HG02840 (cell line): Measurements from ENCODE around the gene MYO7B.

ENCODE experiments used
- ATAC-seq: cut with Tn5 transposase; IDR thresholded peaks from one replicate; pipeline ENCODE4 v1.9.1; 2021; ENCODE audit warnings: mild to moderate bottlenecking, moderate library complexity, moderate number of reproducible peaks; ENCODE audit not compliant: unreplicated experiment, low FRiP score

The MYO7B gene

DNA sequence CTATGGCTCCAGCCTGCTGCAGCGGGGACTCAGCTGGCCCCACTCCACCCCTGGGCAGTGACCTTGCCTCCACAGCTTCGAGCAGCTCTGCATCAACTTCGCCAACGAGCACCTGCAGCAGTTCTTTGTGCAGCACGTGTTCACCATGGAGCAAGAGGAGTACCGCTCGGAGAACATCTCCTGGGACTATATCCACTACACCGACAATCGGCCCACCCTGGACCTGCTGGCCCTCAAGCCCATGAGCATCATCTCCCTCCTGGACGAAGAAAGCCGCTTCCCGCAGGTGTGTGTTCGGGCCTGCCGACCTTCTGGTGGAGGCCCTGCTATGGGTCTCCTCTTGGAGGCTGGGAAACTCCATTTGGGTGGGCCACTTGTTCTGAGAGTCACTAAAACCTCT, 48.6 kb downstream of the MYO7B start:
- ATAC-seq, result no peak

DNA sequence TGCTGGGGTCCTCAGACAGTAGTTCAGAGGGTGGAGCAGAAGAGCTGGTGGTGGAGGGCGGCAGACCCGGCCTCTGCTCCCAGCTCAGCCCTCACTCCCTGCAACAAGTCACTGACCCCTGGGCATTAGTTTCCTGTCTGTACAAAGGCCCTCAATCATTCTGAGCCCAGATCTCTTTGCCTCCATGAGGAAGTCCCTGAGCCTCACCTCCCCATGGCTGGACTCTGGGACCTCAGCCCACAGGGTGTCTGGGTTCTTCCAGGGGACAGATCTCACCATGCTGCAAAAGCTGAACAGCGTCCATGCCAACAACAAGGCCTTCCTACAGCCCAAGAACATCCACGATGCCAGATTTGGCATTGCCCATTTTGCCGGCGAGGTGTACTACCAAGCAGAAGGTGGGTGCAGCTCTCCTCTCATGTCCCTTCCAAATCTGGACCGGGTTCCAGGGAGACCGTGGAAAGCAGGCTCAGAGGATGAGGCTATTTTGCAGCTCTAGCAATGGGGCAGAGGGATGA, 49.1 kb downstream of the MYO7B start:
- ATAC-seq, result no peak

DNA sequence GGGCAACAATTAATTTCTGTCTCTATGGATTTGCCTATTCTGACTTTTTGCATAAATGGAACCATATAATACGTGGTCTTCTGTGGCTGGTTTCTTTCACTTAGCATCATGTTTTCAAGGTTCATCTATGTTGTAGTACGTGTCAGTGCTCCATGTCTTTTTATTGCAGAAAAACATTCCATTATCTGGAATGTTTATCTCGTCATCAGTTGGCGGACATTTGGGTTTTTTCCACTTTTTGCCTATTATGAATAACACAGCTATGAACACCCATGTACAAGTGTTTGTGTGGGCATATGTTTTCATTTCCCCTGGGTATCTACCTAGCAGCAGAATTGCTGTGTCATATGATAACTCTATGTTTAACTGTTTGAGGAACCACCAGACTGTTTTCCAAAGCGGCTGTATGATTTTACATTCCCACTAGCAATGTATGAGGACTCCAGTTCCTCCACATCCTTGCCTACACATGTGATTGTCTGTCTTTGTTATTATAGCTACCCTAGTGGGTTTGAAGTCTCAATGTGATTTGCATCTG, 49.9 kb downstream of the MYO7B start:
- no peak for ATAC-seq

DNA sequence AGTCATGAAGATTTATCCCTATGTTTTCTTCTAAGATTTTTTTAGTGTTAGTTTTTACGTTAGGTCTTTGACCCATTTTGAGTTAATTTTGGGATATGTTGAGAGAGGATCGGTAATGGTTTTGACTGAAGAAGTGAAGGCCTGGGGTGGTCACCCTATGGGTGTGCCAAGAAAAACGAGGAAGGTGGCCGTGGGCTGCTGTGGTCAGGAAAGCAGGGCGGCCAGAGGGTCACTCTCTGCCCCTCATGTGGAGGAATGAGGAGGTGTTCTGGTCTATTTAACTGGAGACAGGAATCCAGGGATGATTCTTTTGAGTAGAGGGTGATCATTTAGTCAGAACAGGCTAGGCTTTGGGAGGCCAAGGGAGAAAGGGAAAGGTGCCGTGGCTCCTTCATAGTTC, 50.7 kb downstream of the MYO7B start:
- no peak for ATAC-seq

DNA sequence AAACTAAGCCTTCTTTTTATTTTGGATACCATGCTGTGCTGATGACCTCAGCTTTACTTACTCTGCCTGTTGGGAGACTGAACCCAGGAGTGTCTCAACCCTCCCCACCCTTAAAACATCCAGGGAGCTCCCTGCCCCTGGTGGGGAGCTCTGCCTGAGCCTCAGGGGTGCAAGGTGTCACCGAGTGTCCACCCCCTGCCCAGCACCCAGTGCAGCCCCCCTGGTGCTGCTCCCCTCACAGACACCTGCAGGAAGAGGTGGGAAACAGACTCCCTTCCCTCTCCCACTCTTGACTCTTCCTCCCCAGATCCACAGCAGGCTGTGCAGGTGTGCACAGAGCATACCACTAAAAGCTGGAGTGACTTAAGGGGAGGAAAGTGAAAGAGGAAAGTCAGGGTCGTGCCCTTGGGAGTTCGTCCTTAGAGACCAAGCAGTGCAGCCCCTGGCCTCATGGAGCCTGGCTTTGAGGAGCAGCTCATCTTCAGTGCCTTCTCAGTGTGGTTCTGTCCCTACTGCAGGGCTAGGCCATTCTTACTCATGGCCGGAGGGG, 51.3 kb downstream of the MYO7B start:
- no peak for ATAC-seq

DNA sequence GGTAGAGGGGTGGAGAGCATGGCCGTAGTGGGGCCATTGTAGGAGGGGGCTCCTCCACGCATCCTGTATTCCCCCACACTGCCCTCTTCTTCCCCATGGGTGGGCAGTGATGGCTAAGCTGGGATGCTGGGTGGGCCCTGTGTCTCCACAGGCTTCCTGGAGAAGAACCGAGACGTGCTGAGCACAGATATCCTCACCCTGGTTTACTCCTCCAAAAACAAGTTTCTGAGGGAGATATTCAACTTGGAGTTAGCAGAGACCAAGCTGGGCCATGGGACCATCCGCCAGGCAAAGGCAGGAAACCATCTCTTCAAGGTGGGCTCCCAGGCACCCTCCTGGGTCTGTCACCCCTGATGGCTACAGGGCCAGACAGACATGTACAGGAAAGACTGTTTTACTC, 52.8 kb downstream of the MYO7B start:
- ATAC-seq, result no peak

DNA sequence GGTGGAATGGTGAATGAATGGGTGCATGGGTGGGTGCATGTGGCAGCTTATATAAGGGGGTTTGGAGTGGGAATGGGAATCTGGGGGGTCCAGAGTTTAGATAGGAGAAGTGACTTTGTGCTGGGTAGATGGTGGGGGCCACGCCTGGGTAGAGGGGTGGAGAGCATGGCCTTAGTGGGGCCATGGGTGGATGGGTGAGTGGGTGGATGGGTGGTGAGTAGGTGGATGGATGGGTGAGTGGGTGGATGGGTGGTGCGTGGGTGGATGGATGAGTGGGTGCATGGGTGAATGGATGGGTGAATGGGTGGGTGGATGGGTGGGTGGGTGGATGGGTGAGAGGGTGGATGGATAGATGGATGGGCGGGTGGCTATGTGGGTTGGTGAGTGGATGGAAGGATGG, 53.9 kb downstream of the MYO7B start:
- no peak for ATAC-seq

DNA sequence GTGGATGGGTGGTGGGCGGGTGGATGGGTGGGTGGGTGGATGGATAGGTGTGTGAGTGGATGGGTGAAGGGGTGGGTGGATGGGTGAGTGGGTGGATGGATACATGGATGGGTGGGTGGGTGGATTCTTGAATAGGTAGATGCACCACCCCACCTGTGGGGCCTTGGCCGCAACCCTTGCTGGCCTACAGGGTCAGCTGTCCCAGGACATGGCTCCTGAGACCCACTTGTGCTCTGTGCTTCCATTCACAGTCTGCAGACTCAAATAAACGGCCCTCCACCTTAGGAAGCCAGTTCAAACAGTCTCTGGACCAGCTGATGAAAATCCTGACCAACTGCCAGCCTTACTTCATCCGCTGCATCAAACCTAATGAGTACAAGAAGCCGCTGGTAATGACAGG, 54.4 kb downstream of the MYO7B start:
- ATAC-seq, result no peak

DNA sequence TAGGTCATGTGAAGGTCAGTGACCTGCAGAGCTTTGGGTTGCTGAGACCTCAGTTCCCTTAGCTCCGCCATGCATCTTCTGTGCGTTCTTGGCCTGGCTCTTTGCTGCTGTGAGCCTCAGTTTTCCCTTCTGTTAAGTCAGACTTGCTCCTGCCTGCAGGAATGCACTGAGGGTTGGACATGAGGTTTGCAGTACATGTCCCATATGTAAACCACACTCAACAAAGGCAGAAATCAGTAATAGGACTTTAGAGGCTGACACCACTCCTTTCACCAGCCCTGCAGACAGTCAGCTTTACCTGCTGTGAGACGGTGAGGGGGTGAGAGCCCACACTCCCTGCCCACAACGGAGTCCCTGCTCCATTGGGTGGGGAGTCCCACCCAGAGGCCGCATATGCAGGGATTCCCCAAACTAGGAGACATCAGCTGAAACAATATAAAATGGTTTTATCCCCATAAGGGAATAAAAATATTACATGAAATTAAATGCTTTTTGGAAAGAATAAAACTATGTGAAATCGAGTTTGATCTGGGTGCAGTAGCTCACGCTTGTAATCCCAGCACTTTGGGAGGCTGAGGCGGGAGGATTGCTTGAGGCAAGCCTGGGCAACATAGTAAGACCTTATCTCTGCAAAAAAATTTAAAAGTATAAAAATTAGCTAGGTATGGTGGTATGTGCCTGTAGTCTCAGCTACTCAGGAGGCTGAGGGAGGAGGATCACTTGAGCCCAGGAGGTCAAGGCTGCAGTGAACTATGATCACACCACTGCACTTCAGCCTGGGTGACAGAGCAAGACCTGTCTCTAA, 55.1 kb downstream of the MYO7B start:
- no peak for ATAC-seq

DNA sequence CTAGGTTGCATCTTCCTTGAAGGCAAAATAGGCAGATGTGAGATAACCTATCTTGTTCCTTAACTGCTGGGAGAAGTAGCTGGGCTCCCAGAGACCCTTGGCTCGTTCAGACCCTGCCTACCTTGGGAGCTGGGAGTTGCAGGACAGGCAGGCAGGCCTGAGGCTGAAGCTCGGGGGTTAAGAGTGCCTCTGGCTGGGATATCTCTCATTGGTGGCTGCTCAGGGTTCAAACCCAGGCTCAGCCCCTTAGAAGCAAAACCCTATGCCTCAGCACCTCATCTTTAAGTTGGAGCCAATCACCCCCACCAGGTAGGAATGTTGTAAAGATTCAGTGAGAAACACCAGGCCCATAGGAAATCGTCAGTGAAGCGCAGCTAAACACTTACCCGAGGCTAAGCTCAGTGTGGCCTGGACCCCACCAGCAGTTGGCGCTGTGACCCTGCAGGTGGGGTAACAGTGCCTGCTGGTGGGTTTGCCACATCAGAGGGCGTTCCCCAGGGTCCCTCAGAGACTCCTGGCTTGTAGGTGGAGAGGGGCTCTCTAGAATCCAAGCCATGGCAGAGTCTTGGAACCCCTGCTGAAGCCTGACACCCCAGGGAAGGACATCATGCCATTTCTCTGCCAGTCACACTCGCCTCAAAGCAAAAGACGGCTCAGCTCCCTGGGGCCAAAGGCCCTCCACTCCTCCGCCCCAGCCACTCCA, 55.9 kb downstream of the MYO7B start:
- ATAC-seq, result no peak

DNA sequence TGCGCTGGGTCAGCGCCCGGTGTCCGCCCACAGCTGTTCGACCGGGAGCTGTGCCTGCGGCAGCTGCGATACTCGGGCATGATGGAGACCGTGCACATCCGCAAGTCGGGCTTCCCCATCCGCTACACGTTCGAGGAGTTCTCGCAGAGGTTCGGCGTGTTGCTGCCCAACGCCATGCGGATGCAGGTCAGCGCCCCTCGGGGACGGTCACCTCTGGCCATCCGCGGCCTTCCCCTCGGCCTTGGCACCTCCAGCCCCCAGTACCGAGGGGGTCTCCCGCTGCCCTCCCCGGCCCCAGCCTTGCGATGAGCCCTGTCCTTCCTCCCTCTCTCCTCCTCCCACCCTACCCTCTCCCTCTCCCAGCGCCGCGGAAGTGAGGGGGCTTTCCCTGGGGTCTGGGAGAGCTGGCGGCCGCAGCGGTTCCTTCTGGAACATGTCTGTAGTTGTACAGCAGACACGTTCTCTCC, 57.3 kb downstream of the MYO7B start:
- ATAC-seq, result no peak

DNA sequence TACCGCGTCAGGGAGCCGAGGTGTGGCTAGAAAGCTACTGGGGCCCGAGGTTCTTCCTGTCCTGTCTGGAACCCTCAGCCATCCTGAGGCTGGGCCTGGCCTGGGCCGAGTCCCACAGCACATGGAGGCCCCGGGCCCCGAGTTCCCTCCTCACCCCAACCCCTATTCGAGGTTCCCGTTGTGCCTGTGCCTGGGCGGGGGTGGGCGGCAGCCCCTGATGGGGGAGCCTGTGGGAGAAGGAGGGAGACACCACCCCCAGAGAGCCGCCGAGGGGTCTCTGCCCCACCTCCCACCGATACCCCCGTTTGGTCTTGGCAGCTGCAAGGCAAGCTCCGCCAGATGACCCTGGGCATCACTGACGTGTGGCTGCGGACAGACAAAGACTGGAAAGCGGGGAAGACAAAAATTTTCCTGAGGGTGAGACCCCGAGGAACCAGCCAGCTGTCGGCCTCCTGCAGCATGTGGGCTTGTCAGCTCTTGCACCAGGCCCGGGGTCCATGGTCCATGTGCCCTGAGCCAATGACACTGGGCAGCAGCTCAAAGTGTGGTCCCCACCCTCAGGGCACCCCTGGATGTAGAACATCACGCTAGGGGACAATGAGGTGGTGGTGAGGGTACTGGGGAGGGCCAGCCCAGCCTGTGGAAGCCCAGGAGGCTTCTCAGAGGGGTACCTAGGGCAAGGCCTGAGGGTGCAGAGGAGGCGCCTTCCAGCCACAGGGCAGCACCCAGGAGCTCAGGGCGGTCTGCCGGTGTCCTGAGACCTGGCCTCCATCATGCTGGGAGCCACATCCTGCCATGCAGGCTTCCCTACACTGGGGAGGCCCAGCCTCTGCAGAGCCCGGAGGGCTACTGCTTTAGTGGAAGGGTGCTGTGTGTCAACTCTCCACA, 58.0 kb downstream of the MYO7B start:
- ATAC-seq, result no peak

DNA sequence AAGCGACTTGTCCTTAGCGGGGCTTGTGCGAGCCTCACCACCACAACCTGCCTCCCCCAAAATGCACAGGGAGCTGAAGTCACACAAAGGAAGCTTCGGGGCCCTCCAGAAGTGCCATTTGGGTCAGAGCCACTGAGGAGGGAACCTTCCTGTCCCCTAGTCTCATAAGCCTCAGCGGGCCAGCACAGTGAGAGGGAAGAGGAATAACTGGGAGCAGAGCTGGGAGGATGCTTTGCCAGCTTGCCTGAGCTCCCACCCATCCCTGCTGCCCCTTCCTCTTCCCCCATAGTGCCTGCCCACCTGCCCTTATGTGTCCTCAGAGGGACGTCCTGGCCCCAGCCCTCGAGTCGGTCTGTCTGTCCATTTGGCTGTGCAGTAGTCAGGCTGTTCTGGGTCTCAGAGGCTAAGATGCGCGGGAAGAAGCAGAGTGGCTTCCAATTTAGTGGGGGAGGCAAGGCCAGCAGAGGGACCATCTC, 58.7 kb downstream of the MYO7B start:
- no peak for ATAC-seq

DNA sequence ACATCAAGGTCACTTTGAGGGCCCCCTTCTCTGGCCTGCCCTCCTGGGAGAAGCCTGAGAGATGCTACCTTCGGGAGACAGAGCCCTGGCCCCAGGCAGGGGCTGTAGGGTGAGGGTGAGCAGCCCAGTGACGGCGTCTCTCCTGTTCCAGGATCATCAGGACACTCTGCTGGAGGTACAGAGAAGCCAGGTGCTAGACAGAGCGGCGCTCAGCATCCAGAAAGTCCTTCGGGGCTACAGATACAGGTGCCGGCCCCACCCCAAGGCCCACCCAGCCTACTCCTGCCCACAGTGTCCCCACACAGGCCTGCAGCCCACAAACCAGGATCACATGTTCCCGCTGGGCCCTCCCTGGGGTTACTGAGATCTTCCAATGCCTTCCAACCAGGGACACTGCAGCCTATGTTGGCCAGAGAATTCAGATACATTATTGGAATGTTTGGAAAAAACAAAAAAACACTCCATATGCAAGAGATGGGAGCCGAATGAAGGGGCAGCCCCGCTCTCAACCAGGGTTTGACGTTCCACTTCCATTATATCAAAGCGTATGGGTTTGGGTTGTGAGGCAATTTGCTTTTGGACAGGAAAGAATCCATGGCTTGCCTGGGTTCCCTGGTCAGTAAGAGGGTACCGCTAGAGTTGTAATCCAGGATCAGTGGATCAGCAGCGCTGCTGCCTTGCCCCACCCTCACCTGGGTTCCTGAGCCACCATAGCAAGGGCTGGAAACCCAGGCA, 61.0 kb downstream of the MYO7B start:
- no peak for ATAC-seq

DNA sequence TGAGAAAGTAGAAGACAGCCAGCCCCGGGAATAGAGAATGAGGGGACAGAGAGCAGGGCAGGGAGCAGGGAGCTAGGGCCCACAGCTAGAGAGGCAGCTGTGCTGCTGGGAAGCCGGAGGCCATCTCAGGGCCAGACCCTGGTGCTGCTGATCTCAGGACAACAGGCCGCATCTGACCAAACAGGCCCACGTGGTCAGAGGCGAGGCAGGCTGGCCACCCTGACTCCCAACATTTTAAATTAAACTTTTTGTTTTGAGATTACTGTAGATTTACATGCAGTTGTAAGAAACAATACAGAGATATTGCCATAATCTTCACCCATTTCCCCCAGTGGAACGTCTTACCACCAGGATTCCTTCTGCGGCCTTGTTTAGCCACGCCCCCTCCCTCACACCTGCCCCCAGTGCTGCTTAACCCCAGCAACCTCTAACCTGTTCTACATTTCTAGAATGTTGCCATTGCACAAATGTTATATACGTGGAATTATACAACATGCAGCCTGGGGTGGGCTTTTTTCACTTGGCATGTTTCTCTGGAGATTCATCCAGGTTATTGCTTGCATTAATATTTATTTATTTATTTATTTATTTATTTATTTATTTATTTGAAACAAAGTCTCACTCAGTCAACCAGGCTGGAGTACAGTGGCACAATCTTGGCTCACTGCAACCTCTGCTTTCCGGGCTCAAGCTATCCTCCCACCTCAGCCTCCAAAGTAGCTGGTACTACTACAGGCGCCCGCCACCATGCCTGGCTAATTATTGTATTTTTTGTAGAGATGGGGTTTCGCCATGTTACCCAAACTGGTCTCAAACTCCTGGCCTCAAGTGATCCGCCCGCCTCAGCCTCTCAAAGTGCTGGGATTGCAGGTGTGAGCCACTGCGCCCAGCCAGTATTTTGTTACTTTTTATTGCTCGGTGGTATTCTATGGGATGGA, 61.8 kb downstream of the MYO7B start:
- ATAC-seq, result no peak

DNA sequence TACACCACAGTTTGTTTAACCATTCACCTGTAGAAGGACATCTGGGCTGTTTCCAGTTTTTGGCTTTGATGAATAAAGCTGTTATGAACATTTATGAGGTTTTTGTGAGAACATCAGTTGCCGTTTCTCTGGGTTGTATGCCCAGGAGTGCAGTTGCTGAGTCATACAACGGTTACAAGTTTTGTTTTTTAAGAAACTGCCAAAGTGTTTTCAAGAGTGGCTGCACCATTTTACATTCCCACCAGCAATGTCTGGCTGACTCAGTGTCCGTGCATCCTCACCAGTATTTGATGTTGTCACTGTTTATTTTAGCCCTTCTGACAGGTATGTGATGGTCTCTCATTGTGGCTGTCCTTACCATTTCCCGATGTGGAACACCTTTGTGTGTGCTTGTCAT, 62.5 kb downstream of the MYO7B start:
- ATAC-seq, result no peak

DNA sequence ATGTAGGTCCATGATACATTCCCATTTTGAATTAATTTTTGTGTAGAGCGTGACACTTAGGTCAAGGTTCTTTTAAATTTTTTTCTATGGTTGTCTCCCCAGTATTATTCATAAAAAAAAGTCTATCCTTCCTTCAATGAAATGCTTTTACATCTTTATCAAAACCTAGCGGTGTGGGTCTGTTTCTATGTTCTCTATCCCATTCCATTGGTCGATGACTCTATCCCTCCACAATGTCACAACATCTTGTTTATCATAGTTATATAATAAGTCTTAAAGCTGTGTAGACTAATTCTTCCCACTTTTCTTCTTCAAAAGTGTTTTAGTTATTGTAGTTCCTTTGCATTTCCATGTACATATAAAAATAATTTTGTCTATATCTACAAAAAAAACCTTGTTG, 63.2 kb downstream of the MYO7B start:
- no peak for ATAC-seq

DNA sequence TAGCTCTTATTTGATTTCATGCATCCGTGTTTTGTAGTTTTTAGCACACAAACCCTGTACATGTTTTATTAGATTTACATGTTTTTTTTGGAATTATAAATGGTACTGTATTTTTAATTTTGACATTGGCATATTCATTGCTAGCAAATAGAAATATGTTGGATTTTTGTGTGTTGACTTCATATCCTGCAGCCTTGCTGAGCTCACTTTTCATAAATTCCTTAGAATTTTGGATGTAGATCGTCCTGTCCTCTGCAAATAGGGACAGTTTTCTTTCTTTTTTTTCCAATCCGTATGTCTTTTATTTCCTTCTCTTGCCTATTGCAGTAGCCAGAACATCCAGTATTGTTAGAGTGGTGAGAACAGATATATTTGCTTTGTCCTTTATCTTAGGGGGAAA, 63.7 kb downstream of the MYO7B start:
- ATAC-seq, result no peak
